Stimulated activated CD8-positive, alpha-beta memory T cell treated with anti-CD3 and anti-CD28 coated beads, Interleukin-15, amount 100 ng/mL, for 24 hours (primary cell): Measurements from ENCODE around the gene CEP70.

Source experiments
- DNase-seq: peaks from one replicate; pipeline ENCODE4 v3.0.0-alpha.2; 2020; ENCODE audit warnings: low read depth

Gene CEP70

DNA sequence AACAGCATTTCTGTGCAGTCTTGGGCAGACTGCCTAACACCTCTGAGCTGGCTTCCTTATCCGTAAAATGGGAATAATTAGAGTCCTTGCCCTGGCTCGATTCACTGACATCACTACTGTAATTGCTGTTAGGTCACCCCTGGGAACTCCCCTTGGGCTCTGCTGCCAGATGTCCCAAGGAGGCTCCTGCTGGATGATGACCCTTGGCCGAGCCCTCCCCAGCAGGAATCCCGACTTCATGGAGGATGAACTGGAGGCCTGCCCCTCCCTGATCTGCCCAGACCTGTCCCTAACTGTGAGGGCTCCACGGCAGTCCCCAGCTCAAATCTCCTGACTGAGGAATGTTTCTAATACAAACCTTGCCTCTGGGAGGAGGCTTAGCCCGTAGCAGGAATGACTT, 141.6 kb downstream of the CEP70 start:
- no peak for DNase-seq

DNA sequence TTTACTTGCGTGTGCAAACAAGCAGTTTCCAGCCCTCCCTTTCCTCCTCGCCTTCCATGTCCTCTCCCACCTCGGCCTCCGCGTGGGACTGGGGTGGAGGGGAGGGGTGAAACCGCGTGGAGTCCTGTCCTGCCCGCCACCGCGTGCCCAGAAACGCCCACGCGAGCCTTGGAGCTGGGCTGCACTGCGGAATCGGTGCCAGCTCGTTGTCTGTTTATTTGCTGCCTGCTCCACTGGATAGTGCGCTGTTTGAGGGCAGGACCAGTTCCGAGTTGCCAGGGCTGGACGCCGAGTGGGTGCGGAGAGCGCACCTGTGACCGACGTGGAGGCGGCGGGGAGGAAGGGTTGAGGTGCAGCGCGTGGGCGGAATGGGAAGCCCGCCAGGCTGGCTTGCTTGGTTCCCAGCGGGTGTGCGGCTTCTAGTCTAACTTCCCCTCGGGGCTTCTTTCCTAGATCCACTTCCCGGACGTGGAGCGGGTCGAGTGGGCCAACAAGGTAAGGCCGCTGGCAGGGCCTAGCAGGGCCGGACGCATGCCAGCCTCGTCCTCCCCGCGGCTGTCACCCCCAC, 142.4 kb downstream of the CEP70 start:
- DNase-seq, result no peak

DNA sequence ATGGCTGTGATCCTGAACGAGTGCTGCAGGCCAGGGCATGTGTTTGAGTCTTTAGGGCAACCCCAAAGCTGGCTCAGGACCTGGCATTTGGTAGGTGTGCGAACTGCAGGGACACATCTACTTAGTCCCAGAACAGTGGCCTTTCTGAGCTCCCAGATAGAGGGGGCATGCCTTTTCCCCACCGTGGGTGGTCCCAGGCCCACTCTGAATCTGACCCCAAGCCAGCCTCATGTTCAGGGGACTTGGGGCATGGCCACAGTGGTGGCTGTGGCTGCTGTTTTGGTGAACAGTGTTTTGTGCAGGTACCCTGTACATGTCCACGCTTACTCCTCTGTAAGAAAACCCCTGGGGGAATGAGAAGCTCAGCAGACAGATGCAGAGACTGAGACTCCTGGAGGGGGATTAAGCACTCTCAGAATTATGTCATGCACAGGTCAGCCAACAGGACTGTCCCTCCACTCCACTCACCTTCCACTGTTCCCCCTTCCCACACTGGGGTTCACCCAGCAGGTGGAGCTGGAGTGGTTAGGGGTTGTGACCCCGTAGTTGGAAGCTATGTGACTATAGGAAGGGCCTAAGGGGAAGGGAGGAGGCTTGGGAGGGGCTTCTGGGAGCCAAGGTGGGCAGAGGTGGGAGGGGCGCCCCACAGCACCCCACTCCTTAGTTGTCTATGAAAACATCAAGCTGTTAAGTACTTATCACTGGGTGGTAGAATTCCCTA, 143.2 kb downstream of the CEP70 start:
- no peak for DNase-seq

DNA sequence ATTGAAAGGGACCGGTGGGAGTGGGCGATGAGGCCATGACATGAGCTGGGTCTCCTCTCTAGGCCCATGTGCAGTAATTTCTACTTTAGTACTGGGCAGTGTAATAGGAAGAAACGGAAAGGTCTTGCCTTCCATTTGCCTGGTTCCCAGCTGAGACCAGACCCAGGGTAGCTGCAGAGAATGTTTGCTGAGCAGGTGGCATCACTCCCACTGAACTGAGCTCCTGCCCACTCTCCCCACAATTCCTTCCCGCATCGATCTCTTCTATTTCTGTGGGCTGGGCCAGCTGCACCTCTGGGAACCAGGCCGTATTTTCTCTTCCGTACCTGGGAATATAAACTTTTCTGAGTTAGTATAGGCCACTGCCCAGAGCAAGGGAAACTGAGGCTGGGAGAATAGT, 143.9 kb downstream of the CEP70 start:
- no peak for DNase-seq

DNA sequence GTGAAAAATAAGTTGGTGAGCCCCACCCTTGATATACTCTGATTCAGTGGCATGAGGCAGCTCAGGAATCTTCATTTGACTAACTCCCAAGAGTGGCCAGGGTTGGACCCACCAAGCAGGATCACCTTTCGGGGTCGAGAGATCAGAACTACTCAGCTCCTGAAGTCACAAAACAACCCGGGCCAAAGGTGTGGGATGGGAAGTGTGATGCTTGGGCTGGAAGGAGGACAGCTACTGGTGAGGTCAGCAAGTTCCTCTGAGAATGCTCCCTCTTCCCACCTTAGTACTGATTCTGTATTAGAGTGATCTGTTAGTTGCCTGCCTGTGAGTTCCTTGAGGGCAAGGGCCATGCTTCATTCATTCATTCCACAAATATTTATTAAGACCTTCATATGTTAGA, 144.6 kb downstream of the CEP70 start:
- no peak for DNase-seq

DNA sequence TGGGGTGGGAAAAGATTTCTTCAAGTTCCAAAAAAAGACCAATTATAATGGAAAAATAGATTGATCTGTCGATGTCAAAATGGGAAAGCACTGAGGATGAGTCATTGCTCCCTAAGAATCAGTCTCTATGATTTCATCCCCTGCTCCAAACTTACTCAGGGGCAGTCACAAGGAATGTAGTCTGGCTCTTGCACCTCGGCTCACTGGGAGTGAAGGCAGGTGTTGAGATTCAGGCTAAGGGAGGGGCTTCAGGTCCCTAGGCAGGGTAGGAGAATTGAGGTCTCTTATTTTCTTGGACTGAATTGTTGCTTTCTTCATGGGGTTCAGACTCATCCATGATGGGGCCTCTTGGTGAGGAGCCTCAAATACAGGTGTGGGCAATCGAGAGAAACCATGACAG, 145.4 kb downstream of the CEP70 start:
- DNase-seq, result no peak

GRCh38 chr3:138445654-138446053, 148.4 kb downstream of the CEP70 start:
- no peak for DNase-seq

- no peak for DNase-seq
Measured at GRCh38 chr3:138445236-138445635, 148.8 kb downstream of the CEP70 start.
